ENCODE data around the gene IL15. TPM values are rescaled to one million over a fixed set of nuclear protein-coding genes. Genes with fewer than 3 reads are reported as not detected.

Gene IL15
- total RNA-seq, 4 donors from 2014 or later = 0.64 to 3.8 (median 1.6) TPM

- DNase-seq (ENCODE audit: low spot score in 2 of 2) = no peak
- Histone ChIP-seq H3K9me3 (no peaks in the 10 kb centered on the region), H3K4me1 (peaks cover 6% of the 10 kb centered on the region), H3K27ac (no peak overlapping the region), H3K4me3 (no peak overlapping the region), H3K36me3 (no peaks in the 10 kb centered on the region), H3K27me3 (no peaks in the 10 kb centered on the region)
- no peak for TF ChIP-seq POLR2AphosphoS5 (IDR thresholded peaks at IDR 0.05)
- TF ChIP-seq CTCF (IDR thresholded peaks at IDR 0.05) = no peak
- no peak for TF ChIP-seq EP300 (IDR thresholded peaks at IDR 0.05)
- TF ChIP-seq POLR2A (IDR thresholded peaks at IDR 0.05) = no peak
- WGBS = 93% methylated on average over 2 of the region's 2 CpGs
These were observed 21.9 kb downstream of the IL15 start for GRCh38 chr4:141658309-141658708.

- no peaks in the 10 kb centered on the region for H3K36me3 ChIP-seq
- no peak for DNase-seq (ENCODE audit: low spot score in 2 of 2)
- H3K27ac ChIP-seq = no peak overlapping the region
- peaks cover 3% of the 10 kb centered on the region for H3K4me1 ChIP-seq
- no peaks in the 10 kb centered on the region for H3K9me3 ChIP-seq
- H3K27me3 ChIP-seq = no peaks in the 10 kb centered on the region
- no peak overlapping the region for H3K4me3 ChIP-seq
- 57% methylated on average over 1 of the region's 1 CpG for WGBS
- TF ChIP-seq POLR2AphosphoS5 (IDR thresholded peaks at IDR 0.05) = no peak
- no peak for TF ChIP-seq EP300 (IDR thresholded peaks at IDR 0.05)
- TF ChIP-seq CTCF (IDR thresholded peaks at IDR 0.05) = no peak
- TF ChIP-seq POLR2A (IDR thresholded peaks at IDR 0.05) = no peak
These were observed 23.2 kb downstream of the IL15 start for GRCh38 chr4:141659539-141659938.

GRCh38 chr4:141660880-141661279 is 24.5 kb downstream of the IL15 start:
- no peaks in the 10 kb centered on the region for H3K9me3 ChIP-seq
- 60% methylated on average over 1 of the region's 1 CpG for WGBS
- no peak overlapping the region for H3K27ac ChIP-seq
- no peaks in the 10 kb centered on the region for H3K27me3 ChIP-seq
- H3K4me3 ChIP-seq = no peak overlapping the region
- DNase-seq (ENCODE audit: low spot score in 2 of 2) = no peak
- no peaks in the 10 kb centered on the region for H3K4me1 ChIP-seq
- no peak for TF ChIP-seq POLR2A (IDR thresholded peaks at IDR 0.05)
- no peak for TF ChIP-seq POLR2AphosphoS5 (IDR thresholded peaks at IDR 0.05)
- no peak for TF ChIP-seq EP300 (IDR thresholded peaks at IDR 0.05)
- TF ChIP-seq CTCF (IDR thresholded peaks at IDR 0.05) = no peak
- no peaks in the 10 kb centered on the region for H3K36me3 ChIP-seq

GRCh38 chr4:141668200-141668910 is 32.0 kb downstream of the IL15 start:
- Histone ChIP-seq H3K36me3 (no peaks in the 10 kb centered on the region), H3K4me3 (no peak overlapping the region), H3K27ac (no peak overlapping the region), H3K27me3 (no peaks in the 10 kb centered on the region), H3K9me3 (no peaks in the 10 kb centered on the region), H3K4me1 (no peaks in the 10 kb centered on the region)
- no peak for TF ChIP-seq EP300 (IDR thresholded peaks at IDR 0.05)
- no peak for TF ChIP-seq POLR2AphosphoS5 (IDR thresholded peaks at IDR 0.05)
- no peak for TF ChIP-seq POLR2A (IDR thresholded peaks at IDR 0.05)
- no peak for TF ChIP-seq CTCF (IDR thresholded peaks at IDR 0.05)
- DNase-seq (ENCODE audit: low spot score in 2 of 2) = no peak
- 77% methylated on average over 3 of the region's 3 CpGs for WGBS

GRCh38 chr4:141669501-141669900 is 33.1 kb downstream of the IL15 start:
- 58% methylated on average over 1 of the region's 1 CpG for WGBS
- Histone ChIP-seq H3K9me3 (no peaks in the 10 kb centered on the region), H3K4me1 (no peaks in the 10 kb centered on the region), H3K27ac (no peak overlapping the region), H3K36me3 (no peaks in the 10 kb centered on the region), H3K4me3 (no peak overlapping the region), H3K27me3 (no peaks in the 10 kb centered on the region)
- TF ChIP-seq EP300 (IDR thresholded peaks at IDR 0.05) = no peak
- no peak for TF ChIP-seq CTCF (IDR thresholded peaks at IDR 0.05)
- no peak for TF ChIP-seq POLR2A (IDR thresholded peaks at IDR 0.05)
- TF ChIP-seq POLR2AphosphoS5 (IDR thresholded peaks at IDR 0.05) = no peak
- DNase-seq (ENCODE audit: low spot score in 2 of 2) = no peak

All from suprapubic skin (tissue), 4 donors.